ENCODE data around the gene RPN2.

The RPN2 gene

DNA sequence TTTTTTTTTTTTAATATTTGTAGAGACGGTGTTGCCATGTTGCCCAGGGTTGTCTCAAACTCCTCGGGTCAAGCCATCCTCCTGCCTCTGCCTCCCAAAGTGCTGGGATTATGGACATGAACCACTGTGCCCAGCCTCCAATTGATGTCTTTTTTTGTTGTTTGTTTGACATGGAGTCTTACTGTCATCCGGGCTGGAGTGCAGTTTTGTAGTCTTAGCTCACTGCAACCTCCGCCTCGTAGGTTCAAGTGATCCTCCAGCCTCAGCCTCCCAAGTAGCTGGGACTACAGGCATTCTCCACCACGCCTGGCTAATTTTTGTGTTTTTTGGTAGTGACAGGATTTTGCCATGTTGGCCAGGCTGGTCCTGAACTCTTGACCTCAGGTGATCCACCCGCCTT, 9.7 kb downstream of the RPN2 start:
- no peak for DNase-seq

DNA sequence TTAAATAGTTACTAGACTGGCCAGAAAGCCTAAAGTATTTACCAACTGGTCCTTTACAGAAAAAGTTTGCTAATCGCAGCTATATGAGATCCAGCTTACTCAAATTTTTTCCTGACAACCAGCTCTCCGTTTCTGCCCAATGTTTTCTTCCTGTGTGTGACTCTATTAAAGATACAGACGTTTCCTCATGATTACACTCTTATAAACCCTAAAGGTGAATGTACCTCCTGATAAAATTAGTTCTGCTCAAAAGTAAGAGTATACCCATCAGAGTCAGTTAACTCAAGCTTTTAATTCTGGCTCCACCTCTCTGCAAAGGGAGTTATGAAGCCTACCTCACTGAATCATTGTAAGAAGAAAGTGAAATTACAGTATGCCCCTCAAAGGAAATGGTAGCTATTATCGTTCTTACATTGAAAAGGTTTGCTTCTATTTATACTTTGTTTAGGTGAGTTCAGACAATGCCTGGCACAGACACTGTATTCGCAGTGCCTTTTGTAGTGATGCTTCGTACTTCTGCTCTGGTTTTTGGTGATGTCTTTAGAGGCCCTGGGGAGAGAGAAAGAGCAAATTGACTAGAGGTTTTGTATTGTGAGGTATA, 10.4 kb downstream of the RPN2 start:
- no peak for DNase-seq

DNA sequence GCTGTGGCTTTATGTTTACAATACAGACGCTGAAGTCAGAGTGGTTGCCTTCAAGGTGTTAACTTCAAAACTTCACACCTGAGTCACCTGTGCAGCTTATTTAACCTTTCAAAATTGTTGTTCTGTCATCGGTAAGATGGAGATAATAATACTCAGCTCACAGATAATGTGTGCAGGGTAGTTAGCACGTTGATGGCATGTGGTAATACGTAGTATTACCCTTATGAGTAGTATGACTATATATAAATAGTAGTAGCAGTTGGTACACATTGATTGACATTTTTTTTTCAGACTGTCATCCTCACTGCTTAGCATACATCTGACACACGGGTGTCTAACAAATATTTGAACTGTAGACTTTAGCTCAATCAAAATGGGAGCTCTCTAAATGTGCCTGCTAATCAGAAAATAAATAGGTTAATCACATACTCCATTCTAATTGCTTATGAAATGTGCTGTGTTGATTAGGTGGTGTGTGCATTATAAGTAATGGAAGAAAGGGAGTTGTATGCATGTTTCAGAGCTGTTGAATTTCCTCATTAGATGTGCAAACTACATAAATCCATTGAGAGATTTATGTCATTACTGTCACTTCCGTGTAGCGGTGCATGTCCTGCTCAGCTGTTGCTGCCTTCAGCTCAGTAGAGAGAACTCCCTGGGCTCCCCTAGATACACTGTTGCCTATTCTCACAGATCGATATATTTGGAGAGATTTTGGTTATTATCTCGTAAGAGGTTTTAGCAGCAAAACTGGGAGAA, 11.4 kb downstream of the RPN2 start:
- DNase-seq: peak in 1 of 2 experiments; percentile 27

DNA sequence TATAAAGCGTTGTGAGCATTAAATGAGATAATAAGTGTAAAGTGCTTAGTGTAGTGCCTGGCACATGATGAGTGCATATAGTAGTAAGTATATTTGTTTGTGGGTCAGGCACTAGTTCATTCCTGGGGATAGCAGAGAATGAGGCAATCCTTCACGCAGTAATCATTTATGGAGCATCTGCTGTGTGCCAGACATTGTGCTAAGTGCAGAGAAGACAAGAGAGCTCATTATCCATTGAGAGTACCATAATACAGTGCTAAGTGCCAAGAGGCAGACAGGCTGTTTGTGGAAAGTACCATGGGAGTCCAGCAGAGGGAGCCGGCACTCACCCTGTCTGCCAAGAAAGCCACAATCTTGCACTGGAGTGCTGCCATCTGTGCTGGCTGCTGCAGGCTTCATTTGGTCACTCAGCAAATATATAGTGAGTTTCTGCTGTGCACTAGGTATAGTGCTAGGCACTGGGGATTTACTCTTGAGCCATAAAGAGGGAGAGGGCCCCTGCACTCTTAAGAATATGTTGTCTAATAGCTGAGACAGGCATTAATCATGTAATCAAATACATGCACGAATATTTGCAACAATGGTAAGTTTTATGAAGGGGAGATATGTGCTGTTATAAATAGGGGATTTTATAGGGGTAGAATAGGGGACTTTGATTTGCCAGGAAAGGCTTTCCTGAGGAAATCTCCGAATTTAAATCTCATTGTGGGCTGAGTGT, 13.2 kb downstream of the RPN2 start:
- DNase-seq: peak; percentile 93 to 98

DNA sequence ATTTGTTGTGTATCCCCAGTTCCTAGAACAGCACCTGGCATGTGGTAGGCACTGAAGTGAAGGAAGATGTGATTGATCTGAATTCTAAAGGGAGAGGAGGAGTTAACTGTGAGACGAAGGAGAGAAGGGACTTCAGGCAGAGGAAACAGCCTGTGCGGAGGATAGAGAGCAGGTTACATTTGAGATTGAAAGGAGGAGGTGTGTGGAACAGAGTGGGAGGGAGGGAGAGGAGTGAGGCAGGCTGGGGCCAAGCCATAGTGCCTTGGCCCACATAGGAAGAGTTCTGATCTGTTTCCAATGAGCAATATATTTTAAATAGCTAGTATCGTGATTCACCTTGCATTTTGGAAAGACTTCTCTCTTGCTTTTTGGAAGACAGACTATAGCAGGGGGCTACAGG, 14.1 kb downstream of the RPN2 start:
- no peak for DNase-seq

DNA sequence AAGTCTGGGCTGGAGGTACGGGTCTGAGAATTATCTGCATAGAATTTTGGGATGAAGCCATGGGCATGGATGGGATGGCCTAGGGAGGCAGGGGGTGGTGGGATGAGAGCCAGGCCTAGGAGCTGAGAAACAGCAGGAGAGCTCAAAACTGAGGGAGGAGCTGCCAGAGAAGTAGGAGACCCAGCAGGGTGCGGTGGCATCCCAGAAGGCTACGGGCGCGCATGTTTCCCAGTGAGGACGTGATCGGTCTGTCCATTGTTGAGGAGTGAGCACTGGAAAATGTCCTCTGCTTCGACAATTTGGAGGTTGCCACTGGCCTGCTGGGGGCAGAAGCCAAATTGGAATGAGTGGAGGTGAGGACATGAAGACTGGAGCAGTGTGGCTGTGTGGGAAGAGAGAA, 14.7 kb downstream of the RPN2 start:
- no peak for DNase-seq

DNA sequence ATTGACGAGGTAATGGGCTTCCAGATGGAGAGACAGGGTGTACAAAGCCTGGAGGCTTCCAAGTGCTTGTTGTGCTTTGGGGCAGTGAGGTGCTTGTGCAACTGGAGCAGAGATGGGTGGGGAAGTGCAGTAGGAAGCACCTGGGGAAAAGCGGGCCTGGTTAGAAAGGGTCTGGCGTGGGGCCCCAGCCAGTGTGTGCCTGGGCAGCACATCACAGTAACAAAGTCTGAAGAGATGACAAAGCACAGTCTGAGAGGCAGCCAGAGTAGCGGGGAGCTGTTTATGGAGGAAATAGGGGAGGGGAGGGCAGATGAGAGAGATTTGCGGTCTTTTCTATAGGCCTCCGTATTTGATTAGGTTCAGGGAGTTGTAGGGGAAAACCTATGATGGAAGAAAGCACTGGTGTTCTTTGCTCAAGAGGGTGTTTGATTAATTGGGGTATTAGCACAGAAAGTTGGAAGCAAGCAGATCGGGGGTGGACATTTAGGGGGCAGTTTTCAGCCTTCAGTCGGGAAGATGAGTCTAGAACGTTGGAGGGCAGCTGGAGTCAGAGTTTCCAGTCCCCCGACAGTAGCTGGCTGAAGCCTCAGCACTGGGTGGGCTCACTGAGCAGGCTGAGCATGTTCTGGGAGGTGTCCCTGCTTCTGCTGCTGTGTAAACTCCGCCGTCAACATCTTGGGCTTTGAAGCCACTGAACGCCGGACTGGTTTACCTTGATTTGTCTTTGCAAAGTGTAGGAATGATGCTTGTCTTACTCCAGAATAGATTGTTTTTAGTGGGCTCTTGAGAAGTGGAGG, 15.7 kb downstream of the RPN2 start:
- DNase-seq: no peak

DNA sequence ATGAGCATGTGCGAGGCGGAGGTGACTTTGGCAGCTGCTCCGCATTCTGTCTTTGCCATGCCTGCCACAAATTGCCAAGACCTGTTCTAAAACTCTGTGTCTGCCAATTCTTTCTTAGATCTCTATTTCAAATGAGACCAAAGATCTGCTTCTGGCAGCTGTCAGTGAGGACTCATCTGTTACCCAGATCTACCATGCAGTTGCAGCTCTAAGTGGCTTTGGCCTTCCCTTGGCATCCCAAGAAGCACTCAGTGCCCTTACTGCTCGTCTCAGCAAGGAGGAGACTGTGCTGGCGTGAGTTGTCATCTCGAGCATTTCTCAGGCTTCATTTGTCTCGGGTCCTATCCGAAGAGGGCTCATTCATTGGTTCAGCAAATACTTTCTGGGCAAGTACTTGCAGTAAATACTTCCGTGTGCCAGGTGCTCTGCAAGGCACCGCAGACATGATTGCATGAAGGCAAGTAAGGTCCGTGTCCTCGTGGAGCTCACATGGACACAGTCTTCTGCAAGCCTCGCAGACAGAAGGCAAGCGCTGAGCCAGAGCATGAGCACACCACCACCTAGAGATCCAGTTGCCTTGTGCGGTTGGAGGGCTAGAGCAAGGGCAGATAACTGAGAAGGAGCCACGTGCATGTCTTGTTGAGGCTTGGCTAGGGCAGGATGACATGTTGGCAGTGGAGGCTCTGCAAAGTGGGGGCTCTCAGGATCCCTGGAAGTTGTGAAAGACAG, 20.0 kb downstream of the RPN2 start:
- DNase-seq: no peak

GRCh38 chr20:37200376-37200775, 21.2 kb downstream of the RPN2 start:
- no peak for DNase-seq

DNA sequence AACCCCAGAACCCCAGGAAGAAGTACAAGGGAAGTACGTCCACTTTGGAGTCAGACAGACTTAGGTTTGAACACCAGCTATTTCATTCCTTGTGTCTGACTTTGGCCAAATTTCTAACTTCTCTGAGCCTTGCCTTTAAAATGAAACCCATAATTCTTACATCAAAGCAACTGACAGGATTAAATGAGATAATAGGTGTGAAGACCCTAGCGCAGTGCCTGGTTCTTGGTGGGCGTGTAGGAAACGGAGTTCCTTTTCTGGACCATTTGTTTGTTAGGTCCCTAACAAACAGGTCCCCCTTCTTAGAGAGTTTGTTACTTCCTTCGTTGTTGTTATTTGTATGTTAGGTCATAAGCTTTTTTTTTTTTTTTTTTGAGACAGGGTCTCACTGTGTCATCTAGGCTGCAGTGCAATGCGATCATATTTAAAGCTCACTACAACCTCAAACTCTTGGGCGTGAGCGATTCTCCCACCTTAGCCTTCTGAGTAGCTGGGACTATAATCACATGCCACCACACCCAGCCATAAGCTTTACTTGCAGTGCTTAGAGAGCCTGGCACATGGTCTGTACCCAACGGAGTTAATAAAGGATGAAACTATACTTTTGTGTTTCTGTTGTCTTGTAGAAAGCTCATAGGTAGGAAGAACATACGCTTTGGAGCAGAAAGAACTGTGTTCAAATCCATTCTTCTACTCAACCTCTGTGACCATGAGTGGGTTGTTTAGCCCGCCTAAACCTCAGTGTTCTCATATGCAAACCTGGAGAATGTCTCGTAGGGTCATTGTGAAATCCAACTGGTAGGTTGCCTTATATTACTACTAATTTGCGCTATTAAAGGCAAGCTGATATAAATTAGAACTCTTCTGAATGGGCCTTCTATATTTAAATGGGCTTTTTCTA, 22.0 kb downstream of the RPN2 start:
- no peak for DNase-seq

DNA sequence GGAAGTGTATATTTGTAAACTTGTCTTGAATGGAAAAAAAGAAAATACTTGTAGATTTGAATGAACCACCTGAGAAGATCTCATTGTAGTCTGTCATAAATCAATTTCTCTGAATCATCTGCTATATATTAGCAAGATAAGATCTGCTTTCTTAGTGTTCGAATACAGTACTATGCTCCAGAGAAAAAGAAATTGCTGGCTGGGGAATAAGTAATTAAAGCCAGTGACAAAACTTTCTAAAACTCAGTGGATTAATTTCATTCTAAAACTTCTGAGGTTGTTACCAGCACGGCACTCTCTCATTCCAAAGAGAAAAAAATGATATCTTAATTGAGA, 22.7 kb downstream of the RPN2 start:
- no peak for DNase-seq

GRCh38 chr20:37202267-37202943, 23.3 kb downstream of the RPN2 start:
- DNase-seq: peak in 1 of 2 experiments; percentile 37

DNA sequence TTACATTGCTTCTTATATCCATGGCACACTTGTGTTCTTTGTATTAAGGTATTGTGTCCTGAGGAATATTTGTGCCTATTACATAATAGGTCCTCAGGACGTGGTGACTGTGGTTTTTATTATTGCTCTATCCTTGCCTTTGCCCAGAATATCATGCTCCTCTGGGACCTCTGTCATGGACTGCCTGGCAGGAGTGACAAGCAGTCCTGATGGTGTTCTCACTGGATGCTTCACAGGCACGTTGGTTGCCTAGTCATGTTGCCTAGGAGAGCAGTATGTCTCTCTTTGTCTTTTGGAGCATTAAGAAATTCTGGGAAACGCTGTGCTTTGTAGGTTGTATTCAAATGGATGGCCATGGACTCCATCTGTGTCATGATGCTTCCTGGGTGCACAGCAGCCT, 24.9 kb downstream of the RPN2 start:
- DNase-seq: no peak

GRCh38 chr20:37205130-37205529, 26.0 kb downstream of the RPN2 start:
- no peak for DNase-seq

- DNase-seq: no peak
Measured at GRCh38 chr20:37205794-37206193, 26.7 kb downstream of the RPN2 start.

GRCh38 chr20:37207171-37207570, 28.0 kb downstream of the RPN2 start:
- DNase-seq: no peak

DNA sequence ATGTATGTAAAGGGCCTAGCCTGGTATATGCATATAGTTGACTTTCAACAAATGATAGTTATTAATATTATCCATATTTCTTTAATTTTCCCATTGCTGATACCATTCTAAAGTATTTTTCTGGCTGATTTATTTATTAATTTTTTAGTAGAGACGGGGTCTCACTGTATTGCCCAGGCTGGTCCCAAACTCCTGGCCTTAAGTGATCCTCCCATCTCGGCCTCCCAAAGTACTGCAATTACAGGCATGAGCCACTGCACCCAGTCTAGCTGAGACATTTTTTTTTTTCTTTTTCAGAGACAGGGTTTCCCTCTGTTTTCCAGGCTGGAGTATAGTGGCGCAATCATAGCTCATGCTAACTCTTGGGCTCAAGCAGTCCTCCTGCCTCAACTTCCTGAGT, 30.1 kb downstream of the RPN2 start:
- no peak for DNase-seq

DNA sequence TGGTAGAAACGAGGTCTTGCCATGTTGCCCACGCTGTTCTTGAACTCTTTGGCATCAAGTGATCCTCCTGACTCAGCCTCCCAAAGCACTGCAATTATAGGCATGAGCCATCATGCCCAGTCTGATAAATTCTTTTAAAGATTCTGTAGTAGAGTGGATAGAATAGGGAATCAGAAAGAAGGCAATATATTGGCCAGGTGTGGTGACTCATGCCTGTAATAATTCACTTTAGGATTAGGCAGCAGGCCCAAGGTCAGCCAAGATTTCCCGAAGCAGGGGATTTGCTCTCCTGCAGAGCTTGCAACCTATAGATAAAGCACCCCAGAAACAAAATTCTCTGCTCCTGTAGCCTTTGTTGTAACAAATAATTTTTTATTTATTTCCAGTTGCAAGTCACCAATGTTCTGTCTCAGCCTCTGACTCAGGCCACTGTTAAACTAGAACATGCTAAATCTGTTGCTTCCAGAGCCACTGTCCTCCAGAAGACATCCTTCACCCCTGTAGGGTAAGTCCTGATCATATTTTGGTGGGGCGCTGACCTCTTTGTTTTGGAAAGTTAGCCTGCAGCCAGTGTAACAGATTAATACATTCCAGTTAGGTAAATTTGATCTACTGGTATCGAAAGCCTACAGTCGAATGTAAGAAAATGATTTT, 30.7 kb downstream of the RPN2 start:
- DNase-seq: no peak

DNA sequence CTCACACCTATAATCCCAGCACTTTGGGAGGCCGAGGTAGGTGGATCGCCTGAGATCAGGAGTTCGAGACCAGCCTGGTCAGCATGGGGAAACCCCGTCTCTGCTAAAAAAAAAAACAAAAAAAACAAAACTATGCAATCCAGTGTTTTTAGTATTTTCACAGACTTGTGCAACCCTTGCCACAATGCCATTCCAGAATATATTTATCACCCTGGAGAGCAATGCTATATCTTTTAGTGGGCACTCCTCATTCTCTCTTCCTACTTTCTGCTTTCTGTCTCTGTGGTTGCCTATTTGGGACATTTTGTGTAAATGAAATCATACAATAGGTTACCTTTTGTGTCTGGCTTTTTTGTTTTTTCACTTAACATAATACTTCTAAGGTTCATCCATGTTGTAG, 39.3 kb downstream of the RPN2 start:
- no peak for DNase-seq

DNA sequence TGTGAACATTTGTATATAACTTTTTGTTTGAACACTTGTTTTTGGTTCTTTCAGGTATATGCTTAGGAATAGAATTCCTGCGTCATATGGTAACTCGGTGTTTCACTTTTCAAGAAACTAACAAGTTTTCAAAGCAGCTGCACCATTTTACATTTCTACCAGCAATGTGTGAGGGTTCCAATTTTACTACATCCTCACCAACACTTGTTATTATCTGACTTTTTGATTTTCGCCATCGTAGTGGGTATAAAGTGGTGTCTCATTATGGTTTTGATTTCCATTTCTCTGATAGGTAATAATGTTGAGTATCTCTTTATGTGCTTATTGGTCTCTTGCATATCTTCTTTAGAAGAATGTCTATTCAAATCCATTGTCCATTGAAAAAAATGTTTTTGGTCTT, 39.8 kb downstream of the RPN2 start:
- DNase-seq: no peak
